HL-60 (cell line): ENCODE measurements around the gene GID8.

Source experiments
- DNase-seq, 2 experiments: peaks; one replicate each; pipeline ENCODE4 v3.0.0-alpha.2; 2010 to 2020; ENCODE audit warnings: low read depth in 1 of 2, low spot score in 1 of 2
- H3K27ac ChIP-seq: fragments of 250-450 bp; sonication (Bioruptor Pico); replicated peaks from 2 replicates; pipeline ENCODE4 v1.5.1; 2020; ENCODE audit warnings: mild to moderate bottlenecking, moderate library complexity
- H3K27me3 ChIP-seq: fragments of 250-450 bp; sonication (Bioruptor Pico); 2 replicates; pipeline ENCODE4 v1.5.1; 2021; ENCODE audit warnings: mild to moderate bottlenecking, moderate library complexity; ENCODE audit not compliant: insufficient read depth, poor library complexity, severe bottlenecking
- H3K4me3 ChIP-seq: replicated peaks from 2 replicates; pipeline ENCODE4 v1.5.1; 2011; ENCODE audit warnings: mild to moderate bottlenecking, control low read depth, low read length; ENCODE audit not compliant: insufficient read depth
- CTCF ChIP-seq: IDR thresholded peaks from one replicate; pipeline ENCODE4 v1.5.1; 2011; ENCODE audit warnings: low read length, control low read depth, inconsistent platforms; ENCODE audit not compliant: insufficient read depth
- GABPA ChIP-seq: IDR thresholded peaks from 2 replicates; pipeline ENCODE4 v1.6.1; 2012; ENCODE audit warnings: low read depth
- POLR2AphosphoS5 ChIP-seq: IDR thresholded peaks from 2 replicates; pipeline ENCODE4 v1.6.1; 2012; ENCODE audit warnings: low read depth
- REST ChIP-seq: IDR thresholded peaks from 2 replicates; pipeline ENCODE4 v1.6.1; 2012; ENCODE audit warnings: low read depth; ENCODE audit not compliant: insufficient replicate concordance
- SPI1 ChIP-seq: IDR thresholded peaks from 2 replicates; pipeline ENCODE4 v1.6.1; 2012; ENCODE audit warnings: low read depth, mild to moderate bottlenecking, borderline replicate concordance

Gene GID8

DNA sequence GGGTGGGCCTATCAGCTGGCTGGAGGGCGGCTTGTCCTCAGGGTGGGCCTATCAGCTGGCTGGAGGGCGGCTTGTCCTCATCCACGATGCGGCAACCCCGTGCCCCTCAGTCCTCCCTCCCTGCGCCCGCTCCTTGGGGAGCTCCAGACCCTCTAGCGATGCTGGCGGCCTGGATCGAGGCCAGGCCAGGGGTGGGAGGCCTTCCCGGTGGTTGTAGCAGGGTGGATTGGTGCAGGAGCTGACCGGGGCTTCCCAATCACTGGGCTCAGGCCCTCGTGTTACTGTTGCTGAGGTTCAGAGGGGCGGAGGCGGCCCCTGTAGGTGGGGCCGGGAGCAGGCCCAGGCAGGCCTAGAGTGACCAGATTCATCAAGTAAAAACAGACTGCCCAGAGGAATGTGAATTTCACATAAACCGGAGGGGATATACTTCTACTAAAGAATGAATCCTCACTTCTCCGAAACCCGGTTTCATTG lies 23.4 kb downstream of the GID8 start:
- Histone ChIP-seq H3K4me3 (no peak overlapping the region), H3K27ac (no peak overlapping the region), H3K27me3 (no peaks in the 10 kb centered on the region)
- TF ChIP-seq GABPA, result no peak
- TF ChIP-seq SPI1, result no peak
- TF ChIP-seq POLR2AphosphoS5, result no peak
- TF ChIP-seq REST, result no peak
- TF ChIP-seq CTCF, result no peak
- DNase-seq, result no peak

DNA sequence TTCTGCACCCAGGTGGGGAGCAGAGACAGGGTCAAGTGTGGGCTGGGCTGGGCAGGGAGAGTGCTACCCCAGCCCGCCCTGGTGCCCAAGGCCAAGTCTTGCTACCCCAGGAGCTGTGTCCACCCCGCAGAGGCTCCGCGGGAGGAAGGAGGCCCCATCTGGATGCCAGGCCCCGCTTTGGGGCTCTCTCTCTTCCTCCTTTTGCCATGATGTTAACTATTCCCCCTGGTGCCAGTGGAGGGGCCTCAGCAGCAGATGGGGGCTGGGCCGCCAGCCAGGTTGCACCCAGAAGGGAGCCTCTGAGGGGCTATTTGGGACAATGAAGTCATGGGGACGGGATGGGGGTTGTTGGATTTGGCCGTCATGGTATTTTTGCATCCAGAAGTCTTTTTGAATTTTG lies 23.9 kb downstream of the GID8 start:
- TF ChIP-seq SPI1 (no peak), CTCF (no peak), POLR2AphosphoS5 (no peak), GABPA (no peak), REST (no peak)
- DNase-seq, result no peak
- no peak overlapping the region for H3K4me3 ChIP-seq
- H3K27ac ChIP-seq, result no peak overlapping the region
- no peaks in the 10 kb centered on the region for H3K27me3 ChIP-seq

DNA sequence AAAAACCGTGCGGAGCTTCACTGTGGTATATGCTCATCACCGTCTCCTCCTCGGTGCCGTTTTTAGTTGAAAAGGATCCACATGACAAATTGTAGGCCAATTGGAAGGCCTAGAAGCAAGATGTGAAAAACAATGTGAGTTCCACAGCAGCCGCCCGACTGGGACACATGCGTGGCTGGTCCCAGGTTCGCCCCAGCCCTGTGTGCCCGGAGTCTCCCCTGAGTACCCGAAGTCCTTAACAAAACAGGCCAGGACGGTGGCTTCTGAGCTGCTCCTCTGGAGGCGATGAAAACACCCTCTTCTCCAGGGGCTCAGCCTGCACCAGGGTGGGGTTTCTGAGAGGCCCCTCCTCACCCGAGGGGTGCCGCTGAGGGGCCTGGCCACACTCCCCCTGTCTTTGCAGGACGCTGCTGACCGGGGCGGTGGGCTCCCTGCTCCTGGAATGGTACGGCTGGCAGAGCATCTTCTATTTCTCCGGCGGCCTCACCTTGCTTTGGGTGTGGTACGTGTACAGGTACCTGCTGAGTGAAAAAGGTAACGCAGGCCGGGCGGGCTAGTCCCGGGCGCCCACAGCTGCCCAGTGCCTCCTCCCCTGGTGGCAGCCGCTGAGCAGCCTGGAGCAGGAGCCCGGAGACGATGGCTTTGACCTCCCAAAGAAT lies 24.4 kb downstream of the GID8 start:
- H3K27ac ChIP-seq, result no peak overlapping the region
- no peaks in the 10 kb centered on the region for H3K27me3 ChIP-seq
- TF ChIP-seq POLR2AphosphoS5 (no peak), REST (no peak), GABPA (no peak), SPI1 (no peak), CTCF (no peak)
- no peak for DNase-seq
- no peak overlapping the region for H3K4me3 ChIP-seq
